SK-N-SH treated with all-trans-retinoic acid at 6 μM for 48 hours (cell line): ENCODE measurements around the gene U2AF2.

ENCODE experiments used
- ATAC-seq: fragments of 200-7000 bp; cut with Tn5 transposase; 3 replicates; pipeline ENCODE4 v1.9.1; 2020; ENCODE audit warnings: mild to moderate bottlenecking, moderate library complexity
- ARNTL ChIP-seq: fragments of 450-650 bp; formaldehyde crosslinking; IDR thresholded peaks from 2 replicates; pipeline ENCODE4 v1.5.0; 2020; ENCODE audit warnings: low read depth, mild to moderate bottlenecking, moderate library complexity, borderline replicate concordance
- BACH2 ChIP-seq: fragments of 250-450 bp; sonication (Bioruptor Pico); IDR thresholded peaks from 2 replicates; pipeline ENCODE4 v1.9.0; 2021; ENCODE audit warnings: mild to moderate bottlenecking, borderline replicate concordance
- CSDC2 ChIP-seq: fragments of 250-450 bp; sonication (Bioruptor Pico); IDR thresholded peaks from 2 replicates; pipeline ENCODE4 v1.5.0; 2020; ENCODE audit warnings: mild to moderate bottlenecking, moderate library complexity
- GLIS3 ChIP-seq: fragments of 250-450 bp; sonication (Bioruptor Pico); IDR thresholded peaks from 2 replicates; pipeline ENCODE4 v1.5.0; 2020; ENCODE audit warnings: mild to moderate bottlenecking, moderate library complexity
- ISL1 ChIP-seq: fragments of 250-450 bp; sonication (Bioruptor Pico); IDR thresholded peaks from 2 replicates; pipeline ENCODE4 v2.1.2; 2022; ENCODE audit warnings: mild to moderate bottlenecking, moderate library complexity
- OSR1 ChIP-seq: fragments of 250-450 bp; sonication (Bioruptor Pico); IDR thresholded peaks from 2 replicates; pipeline ENCODE4 v1.8.0; 2022; ENCODE audit warnings: moderate library complexity, mild to moderate bottlenecking, inconsistent platforms
- PPARA ChIP-seq: fragments of 250-450 bp; sonication (Bioruptor Pico); IDR thresholded peaks from 2 replicates; pipeline ENCODE4 v1.5.0; 2020; ENCODE audit warnings: mild to moderate bottlenecking, borderline replicate concordance
- RARB ChIP-seq: fragments of 250-450 bp; sonication (Bioruptor Pico); IDR thresholded peaks from 2 replicates; pipeline ENCODE4 v1.8.0; 2021; ENCODE audit warnings: mild to moderate bottlenecking, moderate library complexity
- SNAI2 ChIP-seq: fragments of 250-450 bp; sonication (Bioruptor Pico); IDR thresholded peaks from 2 replicates; pipeline ENCODE4 v1.5.0; 2020; ENCODE audit warnings: mild to moderate bottlenecking, moderate library complexity
- TCF4 ChIP-seq: fragments of 250-450 bp; sonication (Bioruptor Pico); IDR thresholded peaks from 2 replicates; pipeline ENCODE4 v1.8.0; 2021; ENCODE audit warnings: mild to moderate bottlenecking, moderate library complexity, borderline replicate concordance
- TOX ChIP-seq: fragments of 250-450 bp; sonication (Bioruptor Pico); IDR thresholded peaks from 2 replicates; pipeline ENCODE4 v1.8.0; 2021; ENCODE audit warnings: mild to moderate bottlenecking, moderate library complexity, borderline replicate concordance
- ZC3H10 ChIP-seq: fragments of 250-450 bp; sonication (Bioruptor Pico); IDR thresholded peaks from 2 replicates; pipeline ENCODE4 v1.5.1; 2021; ENCODE audit warnings: mild to moderate bottlenecking, moderate library complexity
- ZFP30 ChIP-seq: fragments of 450-650 bp; formaldehyde crosslinking; IDR thresholded peaks from 2 replicates; pipeline ENCODE4 v1.5.0; 2022; ENCODE audit warnings: mild to moderate bottlenecking, moderate library complexity
- ZNF565 ChIP-seq: fragments of 450-650 bp; formaldehyde crosslinking; conservative IDR thresholded peaks from 2 replicates; pipeline ENCODE4 v1.5.0; 2020; ENCODE audit warnings: low read depth, mild to moderate bottlenecking, moderate library complexity
- ZNF70 ChIP-seq: fragments of 450-650 bp; formaldehyde crosslinking; IDR thresholded peaks from 2 replicates; pipeline ENCODE4 v1.5.0; 2020; ENCODE audit warnings: mild to moderate bottlenecking, moderate library complexity
- ZNF8 ChIP-seq: fragments of 450-650 bp; formaldehyde crosslinking; IDR thresholded peaks from 2 replicates; pipeline ENCODE4 v1.5.0; 2020; ENCODE audit warnings: mild to moderate bottlenecking, moderate library complexity
- TF ChIP-seq, protein P1 (sequence below): fragments of 250-450 bp; sonication (Bioruptor Pico); IDR thresholded peaks from 2 replicates; pipeline ENCODE4 v1.8.0; 2021; ENCODE audit warnings: low read depth, mild to moderate bottlenecking, moderate library complexity, borderline replicate concordance
- TF ChIP-seq, protein P2 (sequence below): fragments of 250-450 bp; sonication (Bioruptor Pico); IDR thresholded peaks from 2 replicates; pipeline ENCODE4 v1.5.1; 2021; ENCODE audit warnings: mild to moderate bottlenecking, moderate library complexity
- TF ChIP-seq, protein P3 (sequence below): fragments of 250-450 bp; sonication (Bioruptor Pico); IDR thresholded peaks from 2 replicates; pipeline ENCODE4 v1.5.0; 2020; ENCODE audit warnings: mild to moderate bottlenecking, moderate library complexity
- TF ChIP-seq, protein P4 (sequence below): fragments of 250-450 bp; sonication (Bioruptor Pico); IDR thresholded peaks from 2 replicates; pipeline ENCODE4 v1.8.0; 2020; ENCODE audit warnings: mild to moderate bottlenecking, moderate library complexity, borderline replicate concordance
- TF ChIP-seq, protein P5 (sequence below): fragments of 250-450 bp; sonication (Bioruptor Pico); IDR thresholded peaks from 2 replicates; pipeline ENCODE4 v1.5.1; 2020; ENCODE audit warnings: low read depth, mild to moderate bottlenecking, moderate library complexity

The U2AF2 gene

DNA sequence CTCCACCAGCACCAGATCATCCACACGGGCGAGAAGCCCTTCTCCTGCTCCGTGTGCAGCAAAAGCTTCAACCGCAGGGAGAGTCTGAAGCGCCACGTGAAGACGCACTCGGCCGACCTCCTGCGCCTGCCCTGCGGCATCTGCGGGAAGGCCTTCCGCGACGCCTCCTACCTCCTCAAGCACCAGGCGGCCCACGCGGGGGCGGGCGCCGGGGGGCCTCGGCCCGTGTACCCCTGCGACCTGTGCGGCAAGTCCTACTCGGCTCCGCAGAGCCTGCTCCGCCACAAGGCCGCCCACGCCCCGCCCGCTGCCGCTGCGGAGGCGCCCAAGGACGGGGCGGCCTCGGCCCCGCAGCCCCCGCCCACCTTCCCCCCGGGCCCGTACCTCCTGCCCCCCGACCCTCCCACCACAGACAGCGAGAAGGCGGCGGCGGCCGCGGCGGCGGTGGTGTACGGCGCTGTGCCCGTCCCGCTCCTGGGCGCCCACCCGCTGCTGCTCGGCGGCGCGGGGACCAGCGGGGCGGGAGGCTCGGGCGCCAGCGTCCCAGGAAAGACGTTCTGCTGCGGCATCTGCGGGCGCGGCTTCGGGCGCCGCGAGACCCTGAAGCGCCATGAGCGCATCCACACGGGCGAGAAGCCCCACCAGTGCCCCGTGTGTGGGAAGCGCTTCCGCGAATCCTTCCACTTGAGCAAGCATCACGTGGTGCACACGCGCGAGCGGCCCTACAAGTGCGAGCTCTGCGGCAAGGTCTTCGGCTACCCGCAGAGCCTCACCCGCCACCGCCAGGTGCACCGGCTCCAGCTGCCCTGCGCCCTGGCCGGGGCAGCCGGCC, 39.9 kb upstream of the U2AF2 start:
- ATAC-seq: no peak

DNA sequence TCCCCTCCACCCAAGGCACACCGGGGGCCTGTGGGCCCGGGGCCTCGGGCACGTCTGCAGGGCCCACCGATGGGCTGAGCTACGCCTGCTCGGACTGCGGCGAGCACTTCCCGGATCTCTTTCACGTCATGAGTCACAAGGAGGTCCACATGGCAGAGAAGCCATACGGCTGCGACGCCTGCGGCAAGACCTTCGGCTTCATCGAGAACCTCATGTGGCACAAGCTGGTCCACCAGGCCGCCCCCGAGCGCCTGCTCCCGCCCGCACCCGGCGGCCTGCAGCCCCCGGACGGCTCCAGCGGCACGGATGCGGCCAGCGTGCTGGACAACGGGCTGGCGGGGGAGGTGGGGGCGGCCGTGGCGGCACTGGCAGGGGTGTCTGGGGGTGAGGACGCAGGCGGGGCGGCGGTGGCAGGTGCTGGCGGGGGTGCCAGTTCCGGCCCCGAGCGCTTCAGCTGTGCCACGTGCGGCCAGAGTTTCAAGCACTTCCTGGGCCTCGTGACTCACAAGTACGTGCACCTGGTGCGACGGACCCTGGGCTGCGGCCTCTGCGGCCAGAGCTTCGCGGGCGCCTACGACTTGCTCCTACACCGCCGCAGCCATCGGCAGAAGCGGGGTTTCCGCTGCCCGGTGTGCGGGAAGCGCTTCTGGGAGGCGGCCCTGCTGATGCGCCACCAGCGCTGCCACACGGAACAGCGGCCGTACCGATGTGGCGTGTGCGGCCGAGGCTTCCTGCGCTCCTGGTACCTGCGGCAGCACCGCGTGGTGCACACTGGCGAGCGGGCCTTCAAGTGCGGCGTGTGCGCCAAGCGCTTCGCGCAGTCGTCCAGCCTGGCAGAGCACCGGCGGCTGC, 39.1 kb upstream of the U2AF2 start:
- TF ChIP-seq ZC3H10 (CRISPR knock-in tag) (no peak), OSR1 (CRISPR knock-in tag) (no peak), ISL1 (no peak), BACH2 (no peak), SNAI2 (CRISPR knock-in tag) (no peak), ARNTL (CRISPR knock-in tag) (no peak), PPARA (CRISPR knock-in tag) (no peak), CSDC2 (CRISPR knock-in tag) (no peak)
- no peak for ATAC-seq

More for the DNA sequence above, 39.9 kb upstream of the U2AF2 start:
- TF ChIP-seq ZNF565 (CRISPR knock-in tag) (no peak), ZNF8 (no peak), OSR1 (CRISPR knock-in tag) (no peak)
- TF ChIP-seq, protein P1, sequence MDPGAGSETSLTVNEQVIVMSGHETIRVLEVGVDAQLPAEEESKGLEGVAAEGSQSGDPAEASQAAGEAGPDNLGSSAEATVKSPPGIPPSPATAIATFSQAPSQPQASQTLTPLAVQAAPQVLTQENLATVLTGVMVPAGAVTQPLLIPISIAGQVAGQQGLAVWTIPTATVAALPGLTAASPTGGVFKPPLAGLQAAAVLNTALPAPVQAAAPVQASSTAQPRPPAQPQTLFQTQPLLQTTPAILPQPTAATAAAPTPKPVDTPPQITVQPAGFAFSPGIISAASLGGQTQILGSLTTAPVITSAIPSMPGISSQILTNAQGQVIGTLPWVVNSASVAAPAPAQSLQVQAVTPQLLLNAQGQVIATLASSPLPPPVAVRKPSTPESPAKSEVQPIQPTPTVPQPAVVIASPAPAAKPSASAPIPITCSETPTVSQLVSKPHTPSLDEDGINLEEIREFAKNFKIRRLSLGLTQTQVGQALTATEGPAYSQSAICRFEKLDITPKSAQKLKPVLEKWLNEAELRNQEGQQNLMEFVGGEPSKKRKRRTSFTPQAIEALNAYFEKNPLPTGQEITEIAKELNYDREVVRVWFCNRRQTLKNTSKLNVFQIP (CRISPR knock-in tag): no peak
- TF ChIP-seq, protein P2, sequence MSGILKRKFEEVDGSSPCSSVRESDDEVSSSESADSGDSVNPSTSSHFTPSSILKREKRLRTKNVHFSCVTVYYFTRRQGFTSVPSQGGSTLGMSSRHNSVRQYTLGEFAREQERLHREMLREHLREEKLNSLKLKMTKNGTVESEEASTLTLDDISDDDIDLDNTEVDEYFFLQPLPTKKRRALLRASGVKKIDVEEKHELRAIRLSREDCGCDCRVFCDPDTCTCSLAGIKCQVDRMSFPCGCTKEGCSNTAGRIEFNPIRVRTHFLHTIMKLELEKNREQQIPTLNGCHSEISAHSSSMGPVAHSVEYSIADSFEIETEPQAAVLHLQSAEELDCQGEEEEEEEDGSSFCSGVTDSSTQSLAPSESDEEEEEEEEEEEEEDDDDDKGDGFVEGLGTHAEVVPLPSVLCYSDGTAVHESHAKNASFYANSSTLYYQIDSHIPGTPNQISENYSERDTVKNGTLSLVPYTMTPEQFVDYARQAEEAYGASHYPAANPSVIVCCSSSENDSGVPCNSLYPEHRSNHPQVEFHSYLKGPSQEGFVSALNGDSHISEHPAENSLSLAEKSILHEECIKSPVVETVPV: no peak

DNA sequence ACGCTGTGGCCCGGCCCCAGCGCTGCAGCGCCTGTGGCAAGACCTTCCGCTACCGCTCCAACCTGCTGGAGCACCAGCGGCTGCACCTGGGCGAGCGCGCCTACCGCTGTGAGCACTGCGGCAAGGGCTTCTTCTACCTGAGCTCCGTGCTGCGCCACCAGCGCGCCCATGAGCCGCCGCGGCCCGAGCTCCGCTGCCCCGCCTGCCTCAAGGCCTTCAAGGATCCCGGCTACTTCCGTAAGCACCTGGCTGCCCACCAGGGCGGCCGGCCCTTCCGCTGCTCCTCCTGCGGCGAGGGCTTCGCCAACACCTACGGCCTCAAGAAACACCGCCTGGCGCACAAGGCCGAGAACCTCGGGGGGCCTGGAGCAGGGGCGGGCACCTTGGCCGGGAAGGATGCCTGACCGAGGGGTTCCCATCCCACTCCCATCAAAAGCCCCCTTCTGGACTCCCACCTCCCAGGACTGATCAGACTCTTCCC, 38.4 kb upstream of the U2AF2 start:
- TF ChIP-seq, protein P2: no peak
- TF ChIP-seq BACH2: no peak
- no peak for TF ChIP-seq SNAI2 (CRISPR knock-in tag)
- no peak for TF ChIP-seq RARB
- no peak for TF ChIP-seq TCF4 (CRISPR knock-in tag)
- TF ChIP-seq, protein P3, sequence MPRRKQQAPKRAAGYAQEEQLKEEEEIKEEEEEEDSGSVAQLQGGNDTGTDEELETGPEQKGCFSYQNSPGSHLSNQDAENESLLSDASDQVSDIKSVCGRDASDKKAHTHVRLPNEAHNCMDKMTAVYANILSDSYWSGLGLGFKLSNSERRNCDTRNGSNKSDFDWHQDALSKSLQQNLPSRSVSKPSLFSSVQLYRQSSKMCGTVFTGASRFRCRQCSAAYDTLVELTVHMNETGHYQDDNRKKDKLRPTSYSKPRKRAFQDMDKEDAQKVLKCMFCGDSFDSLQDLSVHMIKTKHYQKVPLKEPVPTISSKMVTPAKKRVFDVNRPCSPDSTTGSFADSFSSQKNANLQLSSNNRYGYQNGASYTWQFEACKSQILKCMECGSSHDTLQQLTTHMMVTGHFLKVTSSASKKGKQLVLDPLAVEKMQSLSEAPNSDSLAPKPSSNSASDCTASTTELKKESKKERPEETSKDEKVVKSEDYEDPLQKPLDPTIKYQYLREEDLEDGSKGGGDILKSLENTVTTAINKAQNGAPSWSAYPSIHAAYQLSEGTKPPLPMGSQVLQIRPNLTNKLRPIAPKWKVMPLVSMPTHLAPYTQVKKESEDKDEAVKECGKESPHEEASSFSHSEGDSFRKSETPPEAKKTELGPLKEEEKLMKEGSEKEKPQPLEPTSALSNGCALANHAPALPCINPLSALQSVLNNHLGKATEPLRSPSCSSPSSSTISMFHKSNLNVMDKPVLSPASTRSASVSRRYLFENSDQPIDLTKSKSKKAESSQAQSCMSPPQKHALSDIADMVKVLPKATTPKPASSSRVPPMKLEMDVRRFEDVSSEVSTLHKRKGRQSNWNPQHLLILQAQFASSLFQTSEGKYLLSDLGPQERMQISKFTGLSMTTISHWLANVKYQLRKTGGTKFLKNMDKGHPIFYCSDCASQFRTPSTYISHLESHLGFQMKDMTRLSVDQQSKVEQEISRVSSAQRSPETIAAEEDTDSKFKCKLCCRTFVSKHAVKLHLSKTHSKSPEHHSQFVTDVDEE (CRISPR knock-in tag): no peak
- TF ChIP-seq ZNF70 (CRISPR knock-in tag): no peak
- TF ChIP-seq, protein P4, sequence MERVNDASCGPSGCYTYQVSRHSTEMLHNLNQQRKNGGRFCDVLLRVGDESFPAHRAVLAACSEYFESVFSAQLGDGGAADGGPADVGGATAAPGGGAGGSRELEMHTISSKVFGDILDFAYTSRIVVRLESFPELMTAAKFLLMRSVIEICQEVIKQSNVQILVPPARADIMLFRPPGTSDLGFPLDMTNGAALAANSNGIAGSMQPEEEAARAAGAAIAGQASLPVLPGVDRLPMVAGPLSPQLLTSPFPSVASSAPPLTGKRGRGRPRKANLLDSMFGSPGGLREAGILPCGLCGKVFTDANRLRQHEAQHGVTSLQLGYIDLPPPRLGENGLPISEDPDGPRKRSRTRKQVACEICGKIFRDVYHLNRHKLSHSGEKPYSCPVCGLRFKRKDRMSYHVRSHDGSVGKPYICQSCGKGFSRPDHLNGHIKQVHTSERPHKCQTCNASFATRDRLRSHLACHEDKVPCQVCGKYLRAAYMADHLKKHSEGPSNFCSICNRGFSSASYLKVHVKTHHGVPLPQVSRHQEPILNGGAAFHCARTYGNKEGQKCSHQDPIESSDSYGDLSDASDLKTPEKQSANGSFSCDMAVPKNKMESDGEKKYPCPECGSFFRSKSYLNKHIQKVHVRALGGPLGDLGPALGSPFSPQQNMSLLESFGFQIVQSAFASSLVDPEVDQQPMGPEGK (CRISPR knock-in tag): no peak
- no peak for TF ChIP-seq ZNF565 (CRISPR knock-in tag)
- no peak for TF ChIP-seq ARNTL (CRISPR knock-in tag)
- no peak for TF ChIP-seq ISL1
- no peak for TF ChIP-seq ZFP30 (CRISPR knock-in tag)
- TF ChIP-seq, protein P5, sequence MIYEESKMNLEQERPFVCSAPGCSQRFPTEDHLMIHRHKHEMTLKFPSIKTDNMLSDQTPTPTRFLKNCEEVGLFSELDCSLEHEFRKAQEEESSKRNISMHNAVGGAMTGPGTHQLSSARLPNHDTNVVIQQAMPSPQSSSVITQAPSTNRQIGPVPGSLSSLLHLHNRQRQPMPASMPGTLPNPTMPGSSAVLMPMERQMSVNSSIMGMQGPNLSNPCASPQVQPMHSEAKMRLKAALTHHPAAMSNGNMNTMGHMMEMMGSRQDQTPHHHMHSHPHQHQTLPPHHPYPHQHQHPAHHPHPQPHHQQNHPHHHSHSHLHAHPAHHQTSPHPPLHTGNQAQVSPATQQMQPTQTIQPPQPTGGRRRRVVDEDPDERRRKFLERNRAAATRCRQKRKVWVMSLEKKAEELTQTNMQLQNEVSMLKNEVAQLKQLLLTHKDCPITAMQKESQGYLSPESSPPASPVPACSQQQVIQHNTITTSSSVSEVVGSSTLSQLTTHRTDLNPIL (CRISPR knock-in tag): no peak
- TF ChIP-seq GLIS3 (CRISPR knock-in tag): no peak
- TF ChIP-seq TOX (CRISPR knock-in tag): no peak
- ATAC-seq: no peak
